GM23338 (cell line): ENCODE measurements around the gene ZNF69. TPM values are rescaled to one million over a fixed set of nuclear protein-coding genes. Genes with fewer than 3 reads are reported as not detected.
"Not testable (repeated sequence)": the region's sequence is repeated elsewhere in the genome, so short reads cannot be mapped to it uniquely, and the experiment has no call there.

ENCODE experiments used
- ATAC-seq: fragments of 200-7000 bp; cut with Tn5 transposase; 3 replicates; pipeline ENCODE4 v1.9.1; 2020
- DNase-seq: peaks from one replicate; pipeline ENCODE4 v3.0.0-alpha.2; 2015; ENCODE audit warnings: low spot score
- H2AFZ ChIP-seq: fragments of 200-600 bp; sonication (generic); 2 replicates; pipeline ENCODE4 v1.8.0; 2016; ENCODE audit warnings: antibody characterized with exemption, mild to moderate bottlenecking, moderate library complexity
- H3F3A ChIP-seq: fragments of 200-600 bp; sonication (generic); replicated peaks from 2 replicates; pipeline ENCODE4 v1.8.0; 2017; ENCODE audit warnings: antibody characterized with exemption, mixed run types, low read depth
- H3K27ac ChIP-seq: fragments of 200-600 bp; sonication (generic); 2 replicates; pipeline ENCODE4 v1.6.1; 2016; ENCODE audit warnings: low read depth
- H3K27me3 ChIP-seq: fragments of 200-600 bp; sonication (generic); 2 replicates; pipeline ENCODE4 v1.8.0; 2016; ENCODE audit warnings: mild to moderate bottlenecking, mixed run types, moderate library complexity; ENCODE audit not compliant: insufficient read depth
- H3K36me3 ChIP-seq: fragments of 200-600 bp; sonication (generic); 2 replicates; pipeline ENCODE4 v1.8.0; 2016; ENCODE audit warnings: mild to moderate bottlenecking; ENCODE audit not compliant: insufficient read depth
- H3K4me1 ChIP-seq: fragments of 200-600 bp; sonication (generic); 2 replicates; pipeline ENCODE4 v1.8.0; 2016; ENCODE audit warnings: mild to moderate bottlenecking, moderate library complexity; ENCODE audit not compliant: insufficient read depth
- H3K4me2 ChIP-seq: fragments of 200-600 bp; sonication (generic); 2 replicates; pipeline ENCODE4 v1.7.1; 2017; ENCODE audit warnings: mixed run types
- H3K4me3 ChIP-seq: fragments of 200-600 bp; sonication (generic); 2 replicates; pipeline ENCODE4 v1.6.1; 2016; ENCODE audit warnings: mixed run types
- H3K79me2 ChIP-seq: fragments of 200-600 bp; sonication (generic); replicated peaks from 2 replicates; pipeline ENCODE4 v1.8.0; 2017; ENCODE audit warnings: mild to moderate bottlenecking; ENCODE audit not compliant: insufficient read depth
- H3K9me2 ChIP-seq: fragments of 200-600 bp; sonication (generic); 2 replicates; pipeline ENCODE4 v1.8.0; 2017; ENCODE audit not compliant: insufficient read depth
- H4K20me1 ChIP-seq: fragments of 200-600 bp; sonication (generic); replicated peaks from 2 replicates; pipeline ENCODE4 v1.8.0; 2017; ENCODE audit warnings: mild to moderate bottlenecking; ENCODE audit not compliant: insufficient read depth
- H3K27ac Mint-ChIP-seq: 2 replicates; pipeline ENCODE4 v1.8.0; 2020; ENCODE audit warnings: inconsistent platforms, mild to moderate bottlenecking, moderate library complexity, mixed read lengths
- H3K27me3 Mint-ChIP-seq: 3 replicates; pipeline ENCODE4 v1.8.0; 2022; ENCODE audit warnings: low read depth, mild to moderate bottlenecking, moderate library complexity, mixed read lengths, inconsistent platforms; ENCODE audit not compliant: insufficient read depth, poor library complexity
- H3K36me3 Mint-ChIP-seq: 3 replicates; pipeline ENCODE4 v1.8.0; 2021; ENCODE audit warnings: low read depth, mild to moderate bottlenecking, inconsistent platforms, moderate library complexity, mixed read lengths
- H3K4me1 Mint-ChIP-seq: 3 replicates; pipeline ENCODE4 v1.8.0; 2020; ENCODE audit warnings: mild to moderate bottlenecking, inconsistent platforms, mixed read lengths
- H3K4me3 Mint-ChIP-seq: 3 replicates; pipeline ENCODE4 v1.8.0; 2021; ENCODE audit warnings: moderate library complexity, mild to moderate bottlenecking, inconsistent platforms, mixed read lengths
- H3K9me3 Mint-ChIP-seq: 3 replicates; pipeline ENCODE4 v1.8.0; 2020; ENCODE audit warnings: moderate library complexity, mild to moderate bottlenecking, inconsistent platforms, mixed read lengths
- CREB1 ChIP-seq: fragments of 250-450 bp; sonication (Bioruptor Pico); IDR thresholded peaks from 2 replicates; pipeline ENCODE4 v1.5.0; 2020; ENCODE audit warnings: low read depth, mild to moderate bottlenecking, moderate library complexity
- JUNB ChIP-seq: IDR thresholded peaks from one replicate; pipeline ENCODE4 v1.6.1; 2016; ENCODE audit warnings: antibody characterized with exemption; ENCODE audit not compliant: unreplicated experiment
- NANOG ChIP-seq: IDR thresholded peaks from 2 replicates; pipeline ENCODE4 v1.6.1; 2016; ENCODE audit warnings: antibody characterized with exemption, borderline replicate concordance
- STAT1 ChIP-seq: IDR thresholded peaks from one replicate; pipeline ENCODE4 v1.6.1; 2016; ENCODE audit warnings: antibody characterized with exemption; ENCODE audit not compliant: unreplicated experiment
- ZNF114 ChIP-seq: fragments of 250-450 bp; sonication (Bioruptor Pico); IDR thresholded peaks from 2 replicates; pipeline ENCODE4 v1.5.0; 2020; ENCODE audit warnings: mild to moderate bottlenecking, moderate library complexity
- polyA plus RNA-seq: library from polyadenylated mRNA; unstranded; fragments of >200 nt; fragmentation: Nextera tagmentation; extraction: Ambion mirVana; gene quantifications from 2 replicates; pipeline ENCODE4 v1.2.1, GENCODE V29; 2016
- total RNA-seq: library from RNA; depleted of rRNA; stranded (reverse); fragments of >200 nt; shearing (Covaris generic); gene quantifications from 2 replicates; pipeline ENCODE4 v1.2.3, GENCODE V29; 2014
- TF ChIP-seq, protein P1 (sequence below): IDR thresholded peaks from 2 replicates; pipeline ENCODE4 v1.6.1; 2016; ENCODE audit warnings: antibody characterized with exemption
- TF ChIP-seq, protein P2 (sequence below), 2 experiments: fragments of 200-600 bp in 1 of 2; sonication (generic) in 1 of 2; conservative IDR thresholded peaks; 2 replicates each; pipeline versions ENCODE4 v1.5.1 to v1.6.1; 2016 to 2017; ENCODE audit warnings: antibody characterized with exemption in 2 of 2, low read depth in 2 of 2, mild to moderate bottlenecking in 2 of 2, moderate library complexity in 1 of 2
- TF ChIP-seq, protein P3 (sequence below): fragments of 250-450 bp; sonication (Bioruptor Pico); IDR thresholded peaks from 2 replicates; pipeline ENCODE4 v1.5.0; 2020; ENCODE audit warnings: mild to moderate bottlenecking, moderate library complexity

ZNF69 gene
- total and polyA plus RNA-seq, 2 experiments from 2014 or later: 15.8 to 60.4 TPM

GRCh38 chr19:11949201-11949600 is 61.6 kb downstream of the ZNF69 start:
- DNase-seq: peak; percentile 33
- TF ChIP-seq, protein P1, sequence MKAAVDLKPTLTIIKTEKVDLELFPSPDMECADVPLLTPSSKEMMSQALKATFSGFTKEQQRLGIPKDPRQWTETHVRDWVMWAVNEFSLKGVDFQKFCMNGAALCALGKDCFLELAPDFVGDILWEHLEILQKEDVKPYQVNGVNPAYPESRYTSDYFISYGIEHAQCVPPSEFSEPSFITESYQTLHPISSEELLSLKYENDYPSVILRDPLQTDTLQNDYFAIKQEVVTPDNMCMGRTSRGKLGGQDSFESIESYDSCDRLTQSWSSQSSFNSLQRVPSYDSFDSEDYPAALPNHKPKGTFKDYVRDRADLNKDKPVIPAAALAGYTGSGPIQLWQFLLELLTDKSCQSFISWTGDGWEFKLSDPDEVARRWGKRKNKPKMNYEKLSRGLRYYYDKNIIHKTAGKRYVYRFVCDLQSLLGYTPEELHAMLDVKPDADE: no peak
- TF ChIP-seq, protein P2, sequence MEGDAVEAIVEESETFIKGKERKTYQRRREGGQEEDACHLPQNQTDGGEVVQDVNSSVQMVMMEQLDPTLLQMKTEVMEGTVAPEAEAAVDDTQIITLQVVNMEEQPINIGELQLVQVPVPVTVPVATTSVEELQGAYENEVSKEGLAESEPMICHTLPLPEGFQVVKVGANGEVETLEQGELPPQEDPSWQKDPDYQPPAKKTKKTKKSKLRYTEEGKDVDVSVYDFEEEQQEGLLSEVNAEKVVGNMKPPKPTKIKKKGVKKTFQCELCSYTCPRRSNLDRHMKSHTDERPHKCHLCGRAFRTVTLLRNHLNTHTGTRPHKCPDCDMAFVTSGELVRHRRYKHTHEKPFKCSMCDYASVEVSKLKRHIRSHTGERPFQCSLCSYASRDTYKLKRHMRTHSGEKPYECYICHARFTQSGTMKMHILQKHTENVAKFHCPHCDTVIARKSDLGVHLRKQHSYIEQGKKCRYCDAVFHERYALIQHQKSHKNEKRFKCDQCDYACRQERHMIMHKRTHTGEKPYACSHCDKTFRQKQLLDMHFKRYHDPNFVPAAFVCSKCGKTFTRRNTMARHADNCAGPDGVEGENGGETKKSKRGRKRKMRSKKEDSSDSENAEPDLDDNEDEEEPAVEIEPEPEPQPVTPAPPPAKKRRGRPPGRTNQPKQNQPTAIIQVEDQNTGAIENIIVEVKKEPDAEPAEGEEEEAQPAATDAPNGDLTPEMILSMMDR (conservative IDR thresholded peaks at IDR 0.05; ENCODE audit: low read depth in 2 of 2): no peak
- TF ChIP-seq NANOG: no peak
- TF ChIP-seq STAT1: no peak
- no peak for TF ChIP-seq CREB1
- TF ChIP-seq ZNF114: no peak
- TF ChIP-seq, protein P3, sequence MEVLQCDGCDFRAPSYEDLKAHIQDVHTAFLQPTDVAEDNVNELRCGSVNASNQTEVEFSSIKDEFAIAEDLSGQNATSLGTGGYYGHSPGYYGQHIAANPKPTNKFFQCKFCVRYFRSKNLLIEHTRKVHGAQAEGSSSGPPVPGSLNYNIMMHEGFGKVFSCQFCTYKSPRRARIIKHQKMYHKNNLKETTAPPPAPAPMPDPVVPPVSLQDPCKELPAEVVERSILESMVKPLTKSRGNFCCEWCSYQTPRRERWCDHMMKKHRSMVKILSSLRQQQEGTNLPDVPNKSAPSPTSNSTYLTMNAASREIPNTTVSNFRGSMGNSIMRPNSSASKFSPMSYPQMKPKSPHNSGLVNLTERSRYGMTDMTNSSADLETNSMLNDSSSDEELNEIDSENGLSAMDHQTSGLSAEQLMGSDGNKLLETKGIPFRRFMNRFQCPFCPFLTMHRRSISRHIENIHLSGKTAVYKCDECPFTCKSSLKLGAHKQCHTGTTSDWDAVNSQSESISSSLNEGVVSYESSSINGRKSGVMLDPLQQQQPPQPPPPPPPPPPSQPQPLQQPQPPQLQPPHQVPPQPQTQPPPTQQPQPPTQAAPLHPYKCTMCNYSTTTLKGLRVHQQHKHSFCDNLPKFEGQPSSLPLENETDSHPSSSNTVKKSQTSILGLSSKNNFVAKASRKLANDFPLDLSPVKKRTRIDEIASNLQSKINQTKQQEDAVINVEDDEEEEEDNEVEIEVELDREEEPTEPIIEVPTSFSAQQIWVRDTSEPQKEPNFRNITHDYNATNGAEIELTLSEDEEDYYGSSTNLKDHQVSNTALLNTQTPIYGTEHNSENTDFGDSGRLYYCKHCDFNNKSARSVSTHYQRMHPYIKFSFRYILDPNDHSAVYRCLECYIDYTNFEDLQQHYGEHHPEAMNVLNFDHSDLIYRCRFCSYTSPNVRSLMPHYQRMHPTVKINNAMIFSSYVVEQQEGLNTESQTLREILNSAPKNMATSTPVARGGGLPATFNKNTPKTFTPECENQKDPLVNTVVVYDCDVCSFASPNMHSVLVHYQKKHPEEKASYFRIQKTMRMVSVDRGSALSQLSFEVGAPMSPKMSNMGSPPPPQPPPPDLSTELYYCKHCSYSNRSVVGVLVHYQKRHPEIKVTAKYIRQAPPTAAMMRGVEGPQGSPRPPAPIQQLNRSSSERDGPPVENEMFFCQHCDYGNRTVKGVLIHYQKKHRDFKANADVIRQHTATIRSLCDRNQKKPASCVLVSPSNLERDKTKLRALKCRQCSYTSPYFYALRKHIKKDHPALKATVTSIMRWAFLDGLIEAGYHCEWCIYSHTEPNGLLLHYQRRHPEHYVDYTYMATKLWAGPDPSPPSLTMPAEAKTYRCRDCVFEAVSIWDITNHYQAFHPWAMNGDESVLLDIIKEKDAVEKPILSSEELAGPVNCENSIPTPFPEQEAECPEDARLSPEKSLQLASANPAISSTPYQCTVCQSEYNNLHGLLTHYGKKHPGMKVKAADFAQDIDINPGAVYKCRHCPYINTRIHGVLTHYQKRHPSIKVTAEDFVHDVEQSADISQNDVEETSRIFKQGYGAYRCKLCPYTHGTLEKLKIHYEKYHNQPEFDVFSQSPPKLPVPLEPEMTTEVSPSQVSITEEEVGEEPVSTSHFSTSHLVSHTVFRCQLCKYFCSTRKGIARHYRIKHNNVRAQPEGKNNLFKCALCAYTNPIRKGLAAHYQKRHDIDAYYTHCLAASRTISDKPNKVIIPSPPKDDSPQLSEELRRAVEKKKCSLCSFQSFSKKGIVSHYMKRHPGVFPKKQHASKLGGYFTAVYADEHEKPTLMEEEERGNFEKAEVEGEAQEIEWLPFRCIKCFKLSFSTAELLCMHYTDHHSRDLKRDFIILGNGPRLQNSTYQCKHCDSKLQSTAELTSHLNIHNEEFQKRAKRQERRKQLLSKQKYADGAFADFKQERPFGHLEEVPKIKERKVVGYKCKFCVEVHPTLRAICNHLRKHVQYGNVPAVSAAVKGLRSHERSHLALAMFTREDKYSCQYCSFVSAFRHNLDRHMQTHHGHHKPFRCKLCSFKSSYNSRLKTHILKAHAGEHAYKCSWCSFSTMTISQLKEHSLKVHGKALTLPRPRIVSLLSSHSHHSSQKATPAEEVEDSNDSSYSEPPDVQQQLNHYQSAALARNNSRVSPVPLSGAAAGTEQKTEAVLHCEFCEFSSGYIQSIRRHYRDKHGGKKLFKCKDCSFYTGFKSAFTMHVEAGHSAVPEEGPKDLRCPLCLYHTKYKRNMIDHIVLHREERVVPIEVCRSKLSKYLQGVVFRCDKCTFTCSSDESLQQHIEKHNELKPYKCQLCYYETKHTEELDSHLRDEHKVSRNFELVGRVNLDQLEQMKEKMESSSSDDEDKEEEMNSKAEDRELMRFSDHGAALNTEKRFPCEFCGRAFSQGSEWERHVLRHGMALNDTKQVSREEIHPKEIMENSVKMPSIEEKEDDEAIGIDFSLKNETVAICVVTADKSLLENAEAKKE: no peak
- no peak for TF ChIP-seq JUNB
- Mint-ChIP-seq H3K27ac (no peak overlapping the region), H3K4me3 (no peak overlapping the region), H3K36me3 (peaks cover 42% of the 10 kb centered on the region), H3K4me1 (no peaks in the 10 kb centered on the region), H3K27me3 (peaks cover 3% of the 10 kb centered on the region), H3K9me3 (peaks cover 97% of the 10 kb centered on the region)
- ATAC-seq: no peak
- Histone ChIP-seq H3K4me3 (0 out of 2 replicates have a peak overlapping the region, but pooled peaks have one; percentile 21), H3K79me2 (no peaks in the 10 kb centered on the region; the same call in none of the 2 replicates), H2AFZ (no peak overlapping the region), H3K9me2 (no peaks in the 10 kb centered on the region), H3K4me1 (no peaks in the 10 kb centered on the region), H3K27ac (no peak overlapping the region), H3K27me3 (0 out of 2 replicates have a peak, but pooled peaks cover 7% of the 10 kb centered on the region), H3K4me2 (no peak overlapping the region), H3F3A (peaks cover 15% of the 10 kb centered on the region), H3K36me3 (peaks cover 66% of the 10 kb centered on the region), H4K20me1 (no peaks in the 10 kb centered on the region)

DNA sequence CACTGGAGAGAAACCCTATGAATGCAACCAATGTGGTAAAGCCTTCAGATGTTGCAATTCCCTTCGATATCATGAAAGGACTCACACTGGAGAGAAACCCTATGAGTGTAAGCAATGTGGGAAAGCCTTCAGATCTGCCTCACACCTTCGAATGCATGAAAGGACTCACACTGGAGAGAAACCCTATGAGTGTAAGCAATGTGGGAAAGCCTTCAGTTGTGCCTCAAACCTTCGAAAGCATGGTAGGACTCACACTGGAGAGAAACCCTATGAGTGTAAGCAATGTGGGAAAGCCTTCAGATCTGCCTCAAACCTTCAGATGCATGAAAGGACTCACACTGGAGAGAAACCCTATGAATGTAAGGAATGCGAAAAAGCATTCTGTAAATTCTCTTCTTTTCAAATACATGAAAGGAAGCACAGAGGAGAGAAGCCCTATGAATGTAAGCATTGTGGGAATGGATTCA is 62.1 kb downstream of the ZNF69 start:
- H3K4me1 ChIP-seq, DNase-seq, H3K4me1 Mint-ChIP-seq, H3K27me3 ChIP-seq, H3K4me3 Mint-ChIP-seq, H4K20me1 ChIP-seq, H3K27me3 Mint-ChIP-seq, H3K27ac ChIP-seq, H3K27ac Mint-ChIP-seq, H3K9me2 ChIP-seq, H3K79me2 ChIP-seq, ATAC-seq, H3K4me2 ChIP-seq, H2AFZ ChIP-seq: not testable (repeated sequence)
- Histone ChIP-seq H3K4me3 (peak overlapping the region; percentile 41; the same call in 1 of the 2 replicates), H3F3A (peaks cover 15% of the 10 kb centered on the region), H3K36me3 (peaks cover 66% of the 10 kb centered on the region)
- Mint-ChIP-seq H3K36me3 (peaks cover 39% of the 10 kb centered on the region), H3K9me3 (peaks cover 97% of the 10 kb centered on the region)
